Stimulated activated CD8-positive, alpha-beta memory T cell treated with anti-CD3 and anti-CD28 coated beads, Interleukin-15, amount 100 ng/mL, for 48 hours (primary cell): ENCODE results near the gene UHRF1.
A peak's percentile ranks its signal among the peaks of the same experiment; 100 is the strongest.

Experiments
- DNase-seq, 2 donors: peaks; one replicate each; pipeline ENCODE4 v3.0.0-alpha.2; 2020; ENCODE audit warnings: low read depth in 2 of 2

The UHRF1 gene

DNA sequence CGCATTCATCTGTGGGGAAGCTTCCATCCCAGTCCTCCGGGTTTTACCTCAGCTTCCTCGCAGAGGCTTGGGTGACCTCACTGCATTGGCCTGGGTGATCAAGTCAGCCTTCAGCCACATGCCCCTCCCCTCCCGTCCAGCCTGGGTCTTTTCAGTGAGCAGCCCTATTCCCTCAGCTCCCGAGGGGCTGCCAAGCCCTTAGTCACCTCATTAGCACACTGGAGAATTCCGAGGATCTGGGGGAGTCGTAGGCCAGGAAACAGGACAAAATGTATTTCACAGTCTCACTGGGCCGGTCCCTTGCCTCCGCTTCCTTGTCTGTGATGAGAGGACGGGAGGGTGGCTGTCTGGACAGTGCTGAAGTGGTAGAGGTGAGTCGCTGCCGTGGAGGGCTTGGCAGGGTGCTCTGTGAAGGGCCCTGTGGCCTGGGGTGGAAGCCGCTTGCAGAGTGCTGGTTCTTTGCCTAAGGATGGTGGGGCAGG lies 79.5 kb downstream of the UHRF1 start:
- DNase-seq, result no peak

DNA sequence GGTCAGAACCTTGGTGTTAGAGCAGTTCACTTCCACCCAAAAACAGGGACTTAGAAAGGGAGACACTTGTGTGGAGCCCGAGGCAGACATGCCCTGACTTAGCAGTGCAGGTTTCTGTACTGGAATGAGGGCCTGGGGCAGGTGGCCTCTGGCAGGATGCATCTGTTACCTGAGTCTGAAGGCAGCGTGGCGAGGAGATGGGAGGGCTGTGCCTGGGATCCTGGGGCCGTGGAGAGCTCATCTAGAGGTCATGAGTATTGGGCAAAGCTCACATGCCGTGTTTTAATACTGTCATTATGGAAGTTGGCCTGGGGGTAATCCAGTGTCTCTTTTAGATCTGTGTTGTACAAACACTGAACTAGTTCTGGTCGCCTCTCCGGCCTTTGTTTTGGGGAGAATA lies 81.0 kb downstream of the UHRF1 start:
- DNase-seq, result no peak

DNA sequence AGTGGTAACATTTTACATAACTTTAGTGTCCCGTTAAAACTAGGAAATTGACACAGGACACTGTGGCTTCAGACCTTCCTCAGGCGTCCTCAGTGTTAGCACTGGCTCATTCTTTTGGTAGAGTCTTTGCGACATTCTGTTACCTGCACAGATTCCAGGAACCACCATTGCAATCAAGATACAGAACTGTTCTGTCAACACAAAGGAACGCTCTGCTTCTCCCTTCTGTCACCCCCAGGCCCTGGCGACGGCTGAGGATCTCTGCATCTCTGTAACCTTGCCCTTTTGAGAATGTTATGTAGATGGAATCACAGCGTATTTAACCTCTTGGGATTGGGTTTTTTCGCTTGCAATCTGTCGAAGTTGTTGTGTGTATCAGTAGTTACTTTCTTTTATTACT lies 82.2 kb downstream of the UHRF1 start:
- DNase-seq, result no peak

DNA sequence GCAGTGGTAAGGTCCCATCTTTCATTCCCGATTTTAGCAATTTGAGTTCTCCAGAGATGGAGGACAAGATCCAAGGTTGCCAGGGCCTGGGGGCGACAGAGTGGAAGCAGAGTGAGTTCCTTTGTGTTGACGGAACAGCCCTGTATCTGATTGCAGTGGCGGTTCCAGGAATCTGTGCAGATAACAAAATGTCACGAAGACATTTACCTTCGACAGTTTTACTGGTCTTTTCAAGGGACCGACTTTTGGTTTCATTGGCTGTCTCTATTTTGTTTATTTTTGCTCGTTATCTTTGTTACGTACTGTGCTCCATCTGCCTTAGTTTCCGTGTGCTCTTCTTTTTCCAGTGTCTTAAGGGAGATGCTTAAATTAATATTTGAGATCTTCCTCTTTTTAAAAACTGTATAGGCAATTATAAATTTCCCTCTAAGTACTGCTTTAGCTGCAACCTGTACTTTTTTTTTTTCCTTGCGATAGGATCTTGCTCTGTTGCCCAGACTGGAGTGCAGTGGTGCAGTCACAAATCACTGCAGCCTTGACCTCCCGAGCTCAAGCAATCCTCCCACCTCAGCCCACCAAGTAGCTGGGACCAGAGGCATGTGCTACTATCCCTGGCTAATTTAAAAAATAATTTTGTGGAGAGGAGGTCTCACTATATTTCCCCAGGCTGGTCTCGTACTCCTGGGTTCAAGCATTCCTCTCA lies 82.8 kb downstream of the UHRF1 start:
- DNase-seq, result no peak

DNA sequence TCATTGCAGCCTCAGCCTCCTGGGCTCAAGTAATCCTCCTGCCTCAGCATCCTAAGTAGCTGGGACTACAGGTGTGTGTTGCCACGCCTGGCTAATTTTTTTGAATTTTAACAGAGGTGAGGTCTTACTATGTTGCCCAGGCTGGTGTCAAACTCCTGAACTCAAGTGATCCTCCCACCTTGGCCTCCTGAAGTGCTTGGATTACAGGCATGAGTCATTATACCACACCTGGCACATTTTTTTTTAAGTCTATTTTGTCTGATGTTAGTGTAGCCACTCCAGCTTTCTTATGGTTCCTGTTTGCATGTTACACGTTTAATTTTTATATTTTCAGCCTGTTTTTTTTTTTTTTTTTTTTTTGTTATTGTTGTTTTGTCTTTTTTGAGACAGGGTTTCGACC lies 84.4 kb downstream of the UHRF1 start:
- DNase-seq, result no peak

DNA sequence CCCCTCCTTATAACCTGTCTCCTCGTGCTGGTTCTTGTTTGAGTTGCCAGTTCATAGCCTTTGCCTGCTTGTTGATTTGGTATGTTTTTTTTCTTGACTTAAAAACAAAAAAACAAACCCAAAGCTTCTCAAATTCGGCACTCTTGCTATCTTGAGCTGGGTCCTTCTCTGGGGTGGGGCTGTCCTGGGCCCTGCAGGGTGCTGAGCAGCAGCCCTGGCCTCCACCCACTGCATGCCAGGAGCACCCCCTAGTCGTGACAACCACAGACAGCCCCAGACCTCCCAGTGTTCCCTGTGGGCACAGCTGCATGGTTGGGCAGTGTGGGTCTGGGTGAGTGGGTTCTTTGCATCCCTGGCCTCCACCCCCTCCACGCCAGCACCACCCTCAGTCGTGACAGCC lies 87.4 kb downstream of the UHRF1 start:
- DNase-seq, result no peak

DNA sequence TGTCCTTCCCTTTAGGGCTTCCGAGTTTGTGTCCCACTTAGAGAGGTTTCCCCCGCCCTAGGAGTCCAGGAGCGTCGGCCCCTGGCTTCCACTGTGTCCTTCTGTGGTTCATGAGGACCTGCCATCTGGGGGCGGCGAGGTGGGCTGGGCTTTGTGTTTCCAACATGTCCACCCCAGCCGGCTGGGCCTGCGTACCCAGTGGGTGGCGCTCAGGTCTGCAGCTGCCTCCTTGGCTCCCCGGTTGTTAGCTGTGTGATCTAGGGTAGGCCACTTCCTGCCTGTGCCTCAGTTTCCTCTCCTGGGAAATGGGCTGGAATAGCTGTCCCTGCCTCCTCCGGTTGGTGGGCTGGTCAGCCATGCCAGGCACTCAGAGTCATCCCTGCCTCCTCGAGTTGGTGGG lies 88.0 kb downstream of the UHRF1 start:
- no peak for DNase-seq

DNA sequence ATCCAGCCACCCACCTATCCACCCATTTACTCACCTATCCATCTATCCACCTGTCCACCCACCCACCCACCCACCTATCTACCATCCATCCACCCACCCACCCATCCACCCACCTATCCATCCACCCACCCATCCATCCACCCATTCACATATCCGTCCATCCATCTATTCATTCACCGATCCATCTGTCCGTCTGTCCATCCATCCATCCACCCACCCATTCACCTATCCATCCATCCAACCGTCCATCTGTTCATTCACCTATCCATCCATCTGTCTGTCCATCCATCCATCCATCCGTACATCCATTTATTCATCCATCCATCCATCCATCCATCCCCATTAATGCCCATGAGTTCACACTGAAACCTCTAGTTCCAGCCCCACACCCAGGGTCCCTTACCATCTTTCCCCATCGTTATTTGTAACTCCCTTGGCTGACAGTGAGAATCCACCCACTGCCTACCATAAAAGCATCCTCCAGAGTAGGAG lies 90.9 kb downstream of the UHRF1 start:
- DNase-seq, result no peak

DNA sequence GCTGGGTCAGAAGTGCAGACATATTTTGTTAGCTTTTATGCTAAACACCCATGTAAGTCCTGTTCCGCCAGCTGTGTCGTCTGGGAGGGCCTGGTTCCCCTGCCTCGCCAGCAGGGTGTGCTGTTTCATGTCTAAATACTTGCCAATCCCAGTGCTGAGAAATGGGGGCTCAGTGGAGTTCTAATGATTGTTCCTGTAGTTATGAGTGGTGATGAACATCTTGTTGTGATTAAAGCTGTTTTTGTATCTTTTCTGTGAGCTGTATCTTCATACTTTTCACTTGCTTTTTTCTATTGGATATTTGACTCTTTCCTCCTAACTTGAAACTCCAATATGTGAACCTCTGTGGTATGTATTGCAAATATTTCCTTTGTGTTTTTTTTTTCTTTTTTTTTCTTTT lies 92.3 kb downstream of the UHRF1 start:
- peak; percentile 10 to 12 for DNase-seq

DNA sequence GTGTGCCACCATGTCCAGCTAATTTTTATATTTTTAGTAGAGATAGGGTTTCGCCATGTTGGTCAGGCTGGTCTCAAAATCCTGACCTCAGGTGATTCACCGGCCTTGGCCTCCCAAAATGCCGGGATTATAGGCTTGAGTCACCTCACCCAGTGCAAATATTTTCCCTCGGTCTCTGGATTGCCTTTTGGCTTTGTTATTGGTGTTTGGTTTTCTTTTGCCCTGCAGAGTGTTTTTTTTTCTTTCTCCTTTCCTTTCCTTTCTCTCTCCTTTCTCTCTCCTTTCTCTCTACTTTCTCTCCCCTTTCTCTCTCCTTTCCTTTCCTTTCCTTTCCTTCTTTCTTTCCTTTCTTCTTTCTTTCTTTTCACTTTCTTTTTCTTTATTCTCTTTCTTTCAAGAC lies 92.8 kb downstream of the UHRF1 start:
- no peak for DNase-seq

DNA sequence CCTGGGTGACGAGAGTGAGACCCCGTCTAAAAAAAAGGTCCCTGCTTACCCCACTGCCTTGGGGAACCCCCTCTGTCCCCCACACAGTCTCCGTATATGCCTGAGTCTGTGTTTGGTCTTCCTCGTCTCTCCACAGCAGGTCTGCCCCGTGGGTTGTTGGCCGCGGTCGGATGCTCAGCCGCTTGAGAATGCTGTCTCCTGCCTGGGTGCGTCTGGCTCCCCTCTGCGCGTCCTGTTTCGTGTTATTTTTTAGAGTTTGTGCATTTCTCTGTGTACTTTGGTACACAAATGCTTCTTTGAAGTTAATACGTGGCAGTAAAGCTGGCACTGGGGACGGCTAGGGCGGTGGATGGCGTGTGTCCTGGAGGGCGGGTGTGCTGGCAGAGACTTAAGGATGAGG lies 94.5 kb downstream of the UHRF1 start:
- no peak for DNase-seq

DNA sequence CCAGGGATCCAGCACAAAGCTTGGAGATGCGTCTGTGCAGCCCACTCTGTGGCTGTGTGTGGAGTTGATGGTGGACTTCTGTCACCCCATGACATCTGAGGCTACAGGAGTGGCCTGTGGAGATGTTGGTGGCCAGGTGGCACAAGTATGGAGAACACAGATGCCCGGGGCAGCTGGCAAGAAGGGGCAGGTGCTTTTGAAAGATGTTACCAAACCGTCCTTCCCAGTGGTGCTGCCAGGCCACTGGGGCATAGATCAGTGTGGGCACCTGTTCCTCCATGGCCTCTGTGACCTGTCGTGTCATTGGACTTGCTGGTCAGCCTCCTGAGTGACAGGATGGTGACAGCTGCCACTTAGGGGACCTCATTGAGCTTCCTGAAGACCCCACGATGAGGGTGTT lies 95.8 kb downstream of the UHRF1 start:
- DNase-seq, result no peak

DNA sequence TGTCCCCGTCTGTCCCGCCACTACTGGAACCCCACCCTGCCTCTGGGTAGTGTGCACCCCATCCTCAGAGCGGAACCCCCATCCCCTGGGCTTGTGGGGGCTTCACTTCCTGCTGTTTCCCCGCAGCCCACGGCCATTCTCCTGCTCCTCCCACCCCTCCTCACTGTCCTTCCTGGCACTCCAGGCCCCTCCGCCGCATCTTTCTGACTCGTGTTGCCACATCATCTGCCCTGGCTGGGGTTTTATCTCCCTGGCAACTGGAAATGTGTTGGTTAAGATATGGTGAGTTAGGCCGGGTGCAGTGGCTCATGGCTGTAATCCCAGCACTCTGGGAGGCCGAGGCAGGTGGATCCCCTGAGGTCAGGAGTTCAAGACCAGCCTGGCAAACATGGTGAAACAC lies 96.9 kb downstream of the UHRF1 start:
- no peak for DNase-seq

DNA sequence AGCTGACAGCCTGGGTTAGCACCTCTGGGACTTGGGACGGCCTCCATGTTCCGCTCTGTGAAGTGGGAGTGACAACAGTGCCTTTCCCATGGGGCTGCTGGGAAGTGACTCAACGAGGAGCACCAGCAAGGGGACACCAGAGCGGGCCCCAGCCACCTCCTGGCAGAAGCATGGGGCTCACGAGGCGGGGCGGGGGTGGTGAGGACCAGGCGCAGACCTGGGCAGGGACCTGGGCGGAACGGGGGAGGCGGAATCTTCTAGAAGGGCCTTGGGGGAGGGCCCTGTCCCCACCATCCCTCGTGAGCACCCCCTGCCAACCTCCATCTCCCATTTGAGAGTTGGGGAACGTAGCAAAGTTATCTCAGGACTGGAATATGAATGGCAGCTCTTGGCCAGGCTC lies 97.5 kb downstream of the UHRF1 start:
- DNase-seq, result no peak
